Activated CD4-positive, alpha-beta T cell treated with anti-CD3 and anti-CD28 coated beads for 36 hours (primary cell): ENCODE results near the gene UBE2Q1. TPM values are rescaled to one million over a fixed set of nuclear protein-coding genes. Genes with fewer than 3 reads are reported as not detected.

Source experiments
- ATAC-seq: fragments of 200-7000 bp; cut with Tn5 transposase; one replicate; pipeline ENCODE4 v1.10.0; 2021; ENCODE audit warnings: mild to moderate bottlenecking, moderate library complexity
- CTCF ChIA-PET: fragments of 350-600 bp; sonication (Branson Sonifier 250); formaldehyde crosslinking; loops from one replicate; lab custom pipeline; 2021; ENCODE audit warnings: antibody characterized with exemption; lab: Charles Lee
- POLR2A ChIA-PET: fragments of 350-600 bp; sonication (Branson Sonifier 250); formaldehyde crosslinking; loops from one replicate; lab custom pipeline; 2021; ENCODE audit warnings: antibody characterized with exemption, inconsistent platforms; lab: Charles Lee
- DNase-seq: peaks from one replicate; pipeline ENCODE4 v3.0.0-alpha.2; 2020
- H3K27ac Mint-ChIP-seq: one replicate; pipeline ENCODE4 v1.8.0; 2021; ENCODE audit warnings: mixed read lengths
- H3K27me3 Mint-ChIP-seq: one replicate; pipeline ENCODE4 v1.8.0; 2021; ENCODE audit warnings: mixed read lengths
- H3K36me3 Mint-ChIP-seq: one replicate; pipeline ENCODE4 v1.8.0; 2021; ENCODE audit warnings: low read depth, mixed read lengths
- H3K4me1 Mint-ChIP-seq: one replicate; pipeline ENCODE4 v1.8.0; 2021; ENCODE audit warnings: mixed read lengths
- H3K4me3 Mint-ChIP-seq: one replicate; pipeline ENCODE4 v1.8.0; 2021; ENCODE audit warnings: mild to moderate bottlenecking, moderate library complexity, mixed read lengths
- H3K9me3 Mint-ChIP-seq: one replicate; pipeline ENCODE4 v1.8.0; 2021; ENCODE audit warnings: low read depth, mixed read lengths
- intact Hi-C, 2 experiments: fragments of 100-400 bp; cut with DNase I in 1 of 2; cut with micrococcal nuclease in 1 of 2; formaldehyde crosslinking; loops; one replicate each; pipeline versions ENCODE4 v1.14.2 to v1.15.1; 2022 to 2024; cut with DNase I, micrococcal nuclease
- total RNA-seq, 2 experiments: library from RNA; stranded (reverse); gene quantifications; one replicate each; pipeline ENCODE4 v1.2.3, GENCODE V29; 2021

The UBE2Q1 gene
- total RNA-seq, 2 experiments from 2014 or later: 89.3 to 101 TPM

DNA sequence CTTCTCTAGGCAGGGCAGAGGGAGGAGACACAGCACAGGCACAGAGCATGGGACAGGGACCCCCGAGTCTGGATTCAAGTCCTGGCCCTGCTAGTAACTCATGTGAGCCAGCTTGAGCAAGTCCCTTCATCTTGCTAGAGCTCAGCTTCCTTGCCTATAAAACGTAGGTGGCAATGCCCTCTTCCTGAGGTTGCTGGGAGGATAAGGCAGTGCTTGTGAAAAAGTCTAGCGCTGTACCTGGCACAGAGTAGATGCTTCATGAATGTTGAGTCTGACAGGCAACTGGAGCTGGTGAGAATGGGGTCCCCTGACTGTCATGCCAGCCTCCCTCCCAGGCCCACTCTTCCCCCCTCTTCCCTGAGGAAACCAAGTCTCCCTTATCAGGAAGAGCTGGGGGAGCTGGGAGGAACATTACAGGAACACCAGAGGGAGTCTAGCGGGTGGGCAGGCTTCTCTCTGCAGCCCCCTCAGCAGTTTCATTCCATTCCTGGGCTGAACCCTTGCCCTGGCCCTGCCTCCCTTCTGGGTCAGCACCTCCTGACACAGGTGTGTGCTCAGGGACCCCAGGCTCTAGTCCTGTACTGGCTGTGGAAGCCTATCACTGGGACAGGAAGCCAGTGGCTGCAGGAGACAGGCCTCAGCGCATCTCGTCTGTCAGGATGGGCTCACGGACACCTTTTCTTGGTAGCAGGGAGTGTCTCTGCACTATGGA is 19.0 kb upstream of the UBE2Q1 start:
- peak; percentile 8 for ATAC-seq
- H3K36me3 Mint-ChIP-seq: peaks cover 29% of the 10 kb centered on the region
- no peaks in the 10 kb centered on the region for H3K27me3 Mint-ChIP-seq
- POLR2A ChIA-PET: no interaction called here
- H3K4me1 Mint-ChIP-seq: no peaks in the 10 kb centered on the region
- no peak overlapping the region for H3K4me3 Mint-ChIP-seq
- intact Hi-C loops: no loop called here
- DNase-seq: no peak
- H3K27ac Mint-ChIP-seq: no peak overlapping the region
- H3K9me3 Mint-ChIP-seq: no peaks in the 10 kb centered on the region
- CTCF ChIA-PET: interaction anchor here (0.5 to 1.3 kb wide), 3 partner anchors 17 to 127 kb away, joined by 3 read pairs; no protein-coding TSS in a partner anchor

DNA sequence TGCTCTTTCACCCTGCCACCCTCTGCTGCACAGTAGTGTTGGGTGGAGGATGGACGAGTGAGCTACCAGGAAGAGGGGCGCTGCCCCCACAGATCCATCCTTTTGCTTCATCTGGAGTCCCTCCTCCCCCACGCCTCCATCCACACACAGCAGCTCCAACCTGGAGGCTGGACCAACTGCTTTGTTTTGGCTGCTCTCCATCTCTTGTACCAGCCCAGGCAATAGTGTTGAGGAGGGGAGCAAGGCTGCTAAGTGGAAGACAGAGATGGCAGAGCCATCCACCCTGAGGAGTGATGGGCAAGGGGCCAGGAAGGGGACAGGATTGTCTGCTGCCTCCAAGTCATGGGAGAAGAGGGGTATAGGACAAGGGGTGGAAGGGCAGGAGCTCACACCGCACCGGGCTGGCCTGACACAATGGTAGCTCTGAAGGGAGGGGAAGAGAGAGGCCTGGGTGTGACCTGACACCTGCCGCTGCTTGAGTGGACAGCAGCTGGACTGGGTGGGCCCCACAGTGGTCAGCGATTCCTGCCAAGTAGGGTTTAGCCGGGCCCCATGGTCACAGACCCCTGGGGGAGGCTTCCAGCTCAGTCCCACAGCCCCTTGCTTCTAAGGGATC is 17.6 kb upstream of the UBE2Q1 start:
- CTCF ChIA-PET: no interaction called here
- Mint-ChIP-seq H3K27me3 (no peaks in the 10 kb centered on the region), H3K9me3 (no peaks in the 10 kb centered on the region), H3K36me3 (peaks cover 21% of the 10 kb centered on the region), H3K4me1 (no peaks in the 10 kb centered on the region), H3K4me3 (no peak overlapping the region), H3K27ac (no peak overlapping the region)
- ATAC-seq (no peak), DNase-seq (no peak)
- POLR2A ChIA-PET: interaction anchor here (0.7 to 1.4 kb wide), 3 partner anchors 8 to 302 kb away, joined by 3 read pairs; partner anchors contain the start of gene CHRNB2
- intact Hi-C loops: no loop called here

DNA sequence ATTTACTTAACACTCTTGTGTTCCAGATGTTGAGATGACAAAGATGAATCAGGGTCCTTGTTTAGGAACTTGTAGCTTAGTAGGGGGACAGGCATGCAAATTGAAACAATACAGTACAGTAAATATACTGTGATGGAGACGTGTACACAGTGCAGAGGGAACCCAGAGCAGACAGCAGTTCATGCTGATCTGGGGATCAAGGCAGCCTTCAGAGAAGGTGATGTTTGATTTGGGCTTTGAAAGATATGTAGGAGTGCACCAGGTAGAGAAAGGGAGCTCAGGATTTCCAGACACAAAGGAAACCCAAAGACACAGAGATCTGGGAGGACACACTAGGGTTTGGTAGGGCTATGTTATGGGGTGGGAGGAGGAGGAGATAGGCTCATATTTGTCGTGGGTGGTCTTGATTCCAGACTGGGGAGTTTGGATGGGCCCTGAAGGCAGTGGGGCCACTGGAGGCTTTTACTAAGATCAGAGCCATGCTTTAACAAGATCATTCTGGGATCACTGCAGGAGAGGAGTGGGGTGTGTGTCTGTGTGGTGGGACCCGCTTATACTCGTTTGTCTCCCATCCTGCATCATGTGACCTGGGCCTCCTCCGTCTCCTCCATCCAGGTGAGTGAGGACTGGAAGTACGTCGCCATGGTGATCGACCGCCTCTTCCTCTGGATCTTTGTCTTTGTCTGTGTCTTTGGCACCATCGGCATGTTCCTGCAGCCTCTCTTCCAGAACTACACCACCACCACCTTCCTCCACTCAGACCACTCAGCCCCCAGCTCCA is 16.9 kb upstream of the UBE2Q1 start:
- Mint-ChIP-seq H3K36me3 (peaks cover 16% of the 10 kb centered on the region), H3K9me3 (no peaks in the 10 kb centered on the region), H3K27me3 (no peaks in the 10 kb centered on the region), H3K27ac (no peak overlapping the region), H3K4me1 (no peaks in the 10 kb centered on the region), H3K4me3 (no peak overlapping the region)
- ATAC-seq (peak; percentile 11), DNase-seq (no peak)
- ChIA-PET POLR2A (interaction anchor here (0.9 to 1.4 kb wide), 2 partner anchors 8 to 16 kb away, joined by 3 read pairs; partner anchors contain the start of gene CHRNB2), CTCF (interaction anchor here (3.0 kb wide), 1 partner anchor 15 kb away, joined by 9 read pairs; no protein-coding TSS in a partner anchor)
- intact Hi-C loops: no loop called here

DNA sequence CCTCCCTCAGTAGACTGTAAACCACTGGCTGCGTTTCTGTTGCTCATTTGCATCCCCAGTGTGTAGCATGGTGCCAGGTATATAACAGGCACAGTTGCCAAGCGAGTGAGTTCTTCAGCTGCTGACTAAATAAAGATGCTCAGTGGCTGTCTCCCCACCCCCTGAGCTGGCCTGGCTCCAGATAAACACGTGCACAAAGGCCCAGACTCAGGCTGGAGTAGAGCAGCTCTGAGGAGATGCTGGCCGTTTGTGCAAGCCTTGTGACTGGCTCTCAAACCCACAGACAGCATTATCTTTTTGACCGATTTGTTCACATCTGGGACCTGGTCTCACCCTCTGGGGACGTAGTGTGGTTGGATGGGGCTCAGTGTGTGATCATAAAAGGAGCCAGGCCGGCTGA is 16.3 kb upstream of the UBE2Q1 start:
- ChIA-PET POLR2A (no interaction called here), CTCF (interaction anchor here (3.0 kb wide), 1 partner anchor 15 kb away, joined by 9 read pairs; no protein-coding TSS in a partner anchor)
- H3K4me1 Mint-ChIP-seq: no peaks in the 10 kb centered on the region

DNA sequence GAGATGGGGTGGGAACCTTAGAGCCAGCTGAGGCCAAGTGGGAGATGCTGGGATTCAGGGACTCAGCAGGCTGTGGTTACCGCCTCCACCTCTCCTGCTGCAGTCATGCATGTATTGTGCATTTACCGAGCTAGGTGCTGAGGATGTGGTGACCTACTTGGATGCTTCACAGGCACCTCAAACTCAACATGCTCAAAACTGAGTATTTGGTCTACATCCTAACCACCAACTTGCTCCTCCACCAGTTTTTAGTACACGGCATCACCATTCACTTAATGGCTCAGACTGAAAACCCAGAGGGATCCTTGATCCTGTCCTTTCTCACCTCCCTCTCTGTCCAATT is 14.7 kb upstream of the UBE2Q1 start:
- H3K27ac Mint-ChIP-seq: no peak overlapping the region
- intact Hi-C loops: no loop called here

More for the DNA sequence above, 16.3 kb upstream of the UBE2Q1 start:
- intact Hi-C loops: no loop called here
- Mint-ChIP-seq H3K4me3 (no peak overlapping the region), H3K36me3 (peaks cover 13% of the 10 kb centered on the region), H3K9me3 (no peaks in the 10 kb centered on the region), H3K27me3 (no peaks in the 10 kb centered on the region), H3K27ac (no peak overlapping the region)
- peak; percentile 42 for ATAC-seq
- DNase-seq: peak; percentile 47

DNA sequence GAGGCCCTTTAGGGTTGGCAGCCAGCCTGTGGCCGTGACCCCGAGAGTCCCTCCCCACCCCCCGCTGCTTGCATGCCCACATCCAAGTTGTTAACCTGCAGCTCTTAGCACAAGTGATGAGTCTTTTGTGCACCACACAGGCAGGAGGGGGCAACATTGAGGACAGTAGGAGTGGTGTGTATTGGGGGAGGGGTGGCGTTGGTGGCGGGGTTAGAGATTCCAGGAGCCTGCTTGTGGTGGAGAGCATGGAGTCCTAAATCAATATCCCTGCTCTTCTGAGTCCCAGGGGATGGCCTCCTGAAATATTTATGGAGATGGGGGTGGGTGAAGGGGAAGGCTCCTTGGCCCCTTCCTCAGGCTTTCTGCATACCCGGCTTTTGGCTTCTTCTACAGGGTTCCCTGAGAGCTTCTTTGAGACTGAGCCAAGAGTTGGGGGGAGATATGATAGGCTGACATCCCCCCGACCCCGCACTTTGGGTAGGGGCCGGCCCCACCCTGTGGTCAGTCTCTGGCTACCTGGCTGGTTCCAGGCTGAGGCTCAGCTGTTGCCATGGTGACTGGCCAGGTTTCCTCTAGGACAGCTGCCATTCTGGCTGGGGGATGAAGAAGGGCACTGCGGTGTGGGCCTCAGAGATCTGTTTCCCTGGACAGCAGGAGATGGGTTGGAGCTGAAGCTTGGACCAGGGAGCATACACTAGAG is 14.2 kb upstream of the UBE2Q1 start:
- ATAC-seq: no peak
- no peak overlapping the region for H3K27ac Mint-ChIP-seq
- POLR2A ChIA-PET: interaction anchor here (0.6 kb wide), 1 partner anchor 402 kb away, joined by 3 read pairs; no protein-coding TSS in a partner anchor

More for the DNA sequence above, 14.7 kb upstream of the UBE2Q1 start:
- peaks cover 5% of the 10 kb centered on the region for H3K27me3 Mint-ChIP-seq
- no peak overlapping the region for H3K4me3 Mint-ChIP-seq
- H3K36me3 Mint-ChIP-seq: no peaks in the 10 kb centered on the region
- H3K9me3 Mint-ChIP-seq: no peaks in the 10 kb centered on the region
- H3K4me1 Mint-ChIP-seq: peaks cover under 1% of the 10 kb centered on the region
- DNase-seq (no peak), ATAC-seq (no peak)
- POLR2A ChIA-PET: interaction anchor here (0.6 kb wide), 1 partner anchor 402 kb away, joined by 3 read pairs; no protein-coding TSS in a partner anchor
- CTCF ChIA-PET: interaction anchor here (0.8 to 3.0 kb wide), 2 partner anchors 13 to 1857 kb away, joined by 4 to 9 read pairs; no protein-coding TSS in a partner anchor

DNA sequence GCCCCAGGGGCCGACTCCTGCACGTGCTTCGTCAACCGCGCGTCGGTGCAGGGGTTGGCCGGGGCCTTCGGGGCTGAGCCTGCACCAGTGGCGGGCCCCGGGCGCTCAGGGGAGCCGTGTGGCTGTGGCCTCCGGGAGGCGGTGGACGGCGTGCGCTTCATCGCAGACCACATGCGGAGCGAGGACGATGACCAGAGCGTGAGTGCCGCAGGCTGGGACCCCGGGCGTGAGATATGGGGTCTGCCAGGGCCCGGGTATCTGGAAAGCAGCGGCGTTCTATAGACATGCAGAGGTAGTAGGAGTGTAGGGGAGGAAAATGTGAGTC is 13.5 kb upstream of the UBE2Q1 start:
- POLR2A ChIA-PET: no interaction called here
- Mint-ChIP-seq H3K27ac (no peak overlapping the region), H3K9me3 (no peaks in the 10 kb centered on the region), H3K27me3 (peaks cover 13% of the 10 kb centered on the region), H3K4me1 (peaks cover 6% of the 10 kb centered on the region), H3K4me3 (no peak overlapping the region), H3K36me3 (no peaks in the 10 kb centered on the region)
- no peak for DNase-seq
- intact Hi-C loops: no loop called here
- CTCF ChIA-PET: no interaction called here
- no peak for ATAC-seq

More for the DNA sequence above, 14.2 kb upstream of the UBE2Q1 start:
- intact Hi-C loops: no loop called here
- CTCF ChIA-PET: interaction anchor here (3.0 kb wide), 1 partner anchor 13 kb away, joined by 9 read pairs; no protein-coding TSS in a partner anchor
- no peak for DNase-seq
- H3K4me1 Mint-ChIP-seq: peaks cover 3% of the 10 kb centered on the region
- H3K27me3 Mint-ChIP-seq: peaks cover 9% of the 10 kb centered on the region
- H3K36me3 Mint-ChIP-seq: no peaks in the 10 kb centered on the region
- no peak overlapping the region for H3K4me3 Mint-ChIP-seq
- H3K9me3 Mint-ChIP-seq: no peaks in the 10 kb centered on the region

DNA sequence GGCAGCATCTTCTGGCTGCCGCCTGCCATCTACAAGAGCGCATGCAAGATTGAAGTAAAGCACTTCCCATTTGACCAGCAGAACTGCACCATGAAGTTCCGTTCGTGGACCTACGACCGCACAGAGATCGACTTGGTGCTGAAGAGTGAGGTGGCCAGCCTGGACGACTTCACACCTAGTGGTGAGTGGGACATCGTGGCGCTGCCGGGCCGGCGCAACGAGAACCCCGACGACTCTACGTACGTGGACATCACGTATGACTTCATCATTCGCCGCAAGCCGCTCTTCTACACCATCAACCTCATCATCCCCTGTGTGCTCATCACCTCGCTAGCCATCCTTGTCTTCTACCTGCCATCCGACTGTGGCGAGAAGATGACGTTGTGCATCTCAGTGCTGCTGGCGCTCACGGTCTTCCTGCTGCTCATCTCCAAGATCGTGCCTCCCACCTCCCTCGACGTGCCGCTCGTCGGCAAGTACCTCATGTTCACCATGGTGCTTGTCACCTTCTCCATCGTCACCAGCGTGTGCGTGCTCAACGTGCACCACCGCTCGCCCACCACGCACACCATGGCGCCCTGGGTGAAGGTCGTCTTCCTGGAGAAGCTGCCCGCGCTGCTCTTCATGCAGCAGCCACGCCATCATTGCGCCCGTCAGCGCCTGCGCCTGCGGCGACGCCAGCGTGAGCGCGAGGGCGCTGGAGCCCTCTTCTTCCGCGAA is 12.9 kb upstream of the UBE2Q1 start:
- Mint-ChIP-seq H3K27me3 (peaks cover 18% of the 10 kb centered on the region), H3K4me3 (no peak overlapping the region), H3K27ac (no peak overlapping the region), H3K36me3 (no peaks in the 10 kb centered on the region), H3K9me3 (no peaks in the 10 kb centered on the region), H3K4me1 (peaks cover 6% of the 10 kb centered on the region)
- intact Hi-C loops: no loop called here
- DNase-seq (no peak), ATAC-seq (no peak)
- ChIA-PET POLR2A (no interaction called here), CTCF (no interaction called here)

DNA sequence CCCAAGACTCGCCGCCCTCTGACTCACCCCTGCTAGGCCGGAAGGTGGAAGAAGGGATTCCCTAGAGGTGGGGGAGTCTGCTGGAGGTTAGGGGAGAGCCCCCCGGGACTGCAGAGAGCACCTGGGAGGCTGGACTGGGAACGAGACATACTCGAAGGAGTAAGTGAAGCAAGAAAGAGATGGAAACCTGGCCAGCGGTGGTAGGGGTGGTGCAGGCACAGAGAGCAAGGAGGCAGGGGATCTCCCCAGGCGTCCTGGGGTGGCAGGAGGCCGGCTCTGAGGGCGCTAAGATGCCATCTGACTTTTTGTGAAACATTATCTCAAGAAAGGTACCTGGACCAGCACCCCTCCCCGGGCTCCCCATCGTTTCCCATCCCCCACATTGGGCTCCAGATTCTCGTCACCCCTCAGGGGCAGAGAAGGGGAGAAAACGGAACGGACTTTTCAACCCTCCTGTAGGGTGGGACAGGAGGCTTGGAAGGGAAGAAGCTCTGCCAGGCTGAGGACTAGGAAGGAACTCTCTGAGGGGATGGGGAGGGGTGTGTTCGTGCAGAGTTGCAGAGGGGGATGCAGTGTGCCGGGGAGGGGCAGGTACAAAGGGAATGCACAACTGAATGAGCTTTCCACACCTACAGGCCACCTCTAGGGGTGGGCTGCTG is 9.8 kb upstream of the UBE2Q1 start:
- Mint-ChIP-seq H3K27ac (no peak overlapping the region), H3K9me3 (no peaks in the 10 kb centered on the region), H3K27me3 (peaks cover 21% of the 10 kb centered on the region), H3K4me3 (no peak overlapping the region), H3K36me3 (no peaks in the 10 kb centered on the region), H3K4me1 (peaks cover 6% of the 10 kb centered on the region)
- ATAC-seq (no peak), DNase-seq (no peak)
- ChIA-PET POLR2A (interaction anchor here (1.1 kb wide), 1 partner anchor 8 kb away, joined by 3 read pairs; no protein-coding TSS in a partner anchor), CTCF (interaction anchor here (2.7 kb wide), 1 partner anchor 8 kb away, joined by 17 read pairs; no protein-coding TSS in a partner anchor)
- intact Hi-C loops: no loop called here
